ENCODE results near the gene MCRIP2. TPM values are rescaled to one million over a fixed set of nuclear protein-coding genes. Genes with fewer than 3 reads are reported as not detected.

MCRIP2 gene
- total and polyA plus RNA-seq, 3 donors from 2014 or later, result 78.2 to 134 (median 83.1) TPM

- Histone ChIP-seq H3K27me3 (no peaks in the 10 kb centered on the region), H3K4me3 (no peak overlapping the region), H3K9me3 (no peaks in the 10 kb centered on the region), H3K36me3 (ENCODE audit: low read depth, missing control alignments) (no peaks in the 10 kb centered on the region), H3K27ac (no peak overlapping the region), H3K4me1 (peaks cover 4% of the 10 kb centered on the region)
- no peak for TF ChIP-seq POLR2A (IDR thresholded peaks at IDR 0.05)
- TF ChIP-seq CTCF (IDR thresholded peaks at IDR 0.05), result no peak
- intact Hi-C loops (cut with DNase I; ENCODE audit: low total_unique reads), result no loop called here
- 80 to 87% methylated on average over 8 to 21 of the region's 21 CpGs for WGBS, 2 donors
- no peak for DNase-seq
Observed at GRCh38 chr16:621526-622105, 20.0 kb upstream of the MCRIP2 start.

- DNase-seq, result no peak
- H3K27ac ChIP-seq, result no peak overlapping the region
- intact Hi-C loops (cut with DNase I; ENCODE audit: low total_unique reads), result no loop called here
- TF ChIP-seq POLR2A (IDR thresholded peaks at IDR 0.05) (no peak), CTCF (IDR thresholded peaks at IDR 0.05) (no peak)
- H3K9me3 ChIP-seq, result no peaks in the 10 kb centered on the region
- peaks cover 4% of the 10 kb centered on the region for H3K4me1 ChIP-seq
- no peak overlapping the region for H3K4me3 ChIP-seq
- no peaks in the 10 kb centered on the region for H3K27me3 ChIP-seq
- 94 to 97% methylated on average over 15 to 17 of the region's 17 CpGs for WGBS, 2 donors
- no peaks in the 10 kb centered on the region for H3K36me3 ChIP-seq (ENCODE audit: low read depth, missing control alignments)
Observed at GRCh38 chr16:622920-623280, 18.7 kb upstream of the MCRIP2 start.

- Histone ChIP-seq H3K27ac (no peak overlapping the region), H3K9me3 (no peaks in the 10 kb centered on the region), H3K4me1 (peaks cover 5% of the 10 kb centered on the region), H3K36me3 (ENCODE audit: low read depth, missing control alignments) (no peaks in the 10 kb centered on the region), H3K4me3 (no peak overlapping the region), H3K27me3 (no peaks in the 10 kb centered on the region)
- 86 to 87% methylated on average over 9 to 10 of the region's 10 CpGs for WGBS, 2 donors
- no peak for DNase-seq
- intact Hi-C loops (cut with DNase I; ENCODE audit: low total_unique reads), result no loop called here
- TF ChIP-seq POLR2A (IDR thresholded peaks at IDR 0.05) (no peak), CTCF (IDR thresholded peaks at IDR 0.05) (no peak)
Observed at GRCh38 chr16:624526-625070, 17.0 kb upstream of the MCRIP2 start.

- TF ChIP-seq POLR2A (IDR thresholded peaks at IDR 0.05), result no peak
- H3K4me1 ChIP-seq, result peaks cover 13% of the 10 kb centered on the region
- H3K27me3 ChIP-seq, result no peaks in the 10 kb centered on the region
- no peaks in the 10 kb centered on the region for H3K36me3 ChIP-seq (ENCODE audit: low read depth, missing control alignments)
- no peak overlapping the region for H3K4me3 ChIP-seq
- H3K27ac ChIP-seq, result no peak overlapping the region
- no peaks in the 10 kb centered on the region for H3K9me3 ChIP-seq
- WGBS, 2 donors, result 93 to 96% methylated on average over 17 to 35 of the region's 37 CpGs
- intact Hi-C loops (cut with DNase I; ENCODE audit: low total_unique reads), result no loop called here
- DNase-seq, result no peak
Observed at GRCh38 chr16:625117-625976, 16.3 kb upstream of the MCRIP2 start.

- H3K27ac ChIP-seq, result no peak overlapping the region
- no peak for TF ChIP-seq CTCF (IDR thresholded peaks at IDR 0.05)
Observed at GRCh38 chr16:625977-626765, 15.5 kb upstream of the MCRIP2 start.

More at GRCh38 chr16:625977-626765, 15.5 kb upstream of the MCRIP2 start:
- H3K9me3 ChIP-seq, result no peaks in the 10 kb centered on the region
- intact Hi-C loops (cut with DNase I; ENCODE audit: low total_unique reads), result no loop called here
- H3K36me3 ChIP-seq (ENCODE audit: low read depth, missing control alignments), result no peaks in the 10 kb centered on the region
- WGBS, 2 donors, result 93 to 95% methylated on average over 19 to 35 of the region's 35 CpGs
- peaks cover 18% of the 10 kb centered on the region for H3K4me1 ChIP-seq
- no peak overlapping the region for H3K4me3 ChIP-seq
- no peaks in the 10 kb centered on the region for H3K27me3 ChIP-seq
- DNase-seq, result no peak

All from testis (tissue), 3 donors.